Endothelial cell of umbilical vein (primary cell): ENCODE measurements around the gene IFNA10. TPM values are rescaled to one million over a fixed set of nuclear protein-coding genes. Genes with fewer than 3 reads are reported as not detected.
"Not testable (repeated sequence)": the region's sequence is repeated elsewhere in the genome, so short reads cannot be mapped to it uniquely, and the experiment has no call there.

Source experiments
- BruUV-seq: library from RNA; stranded (reverse); fragments of 400-500 nt; replicated peaks from 2 replicates; lab custom pipeline; 2021; lab: Mats Ljungman, UMichigan
- CTCF ChIA-PET: fragments of 300-600, 350-600 bp; sonication (Branson Sonifier 250); formaldehyde crosslinking; loops from one replicate; lab custom pipeline; 2021; ENCODE audit warnings: antibody characterized with exemption, inconsistent platforms; lab: Charles Lee
- POLR2A ChIA-PET: fragments of 300-600, 350-600 bp; sonication (Branson Sonifier 250); formaldehyde crosslinking; loops from one replicate; lab custom pipeline; 2021; ENCODE audit warnings: antibody characterized with exemption, inconsistent platforms; lab: Charles Lee
- DNase-seq: peaks from one replicate; pipeline ENCODE4 v3.0.0-alpha.2; 2011; ENCODE audit warnings: low read depth, low spot score
- FAIRE-seq: peaks from 2 replicates; lab custom pipeline; 2011; peaks lifted over from hg19 to GRCh38; lab: Jason Lieb, UNC
- H2AFZ ChIP-seq: 2 replicates; pipeline ENCODE4 v1.6.0; 2012; ENCODE audit warnings: low read depth, low read length, control low read depth, inconsistent platforms
- H3K27ac ChIP-seq: 2 replicates; pipeline ENCODE4 v1.5.1; 2011; ENCODE audit warnings: low read depth, mild to moderate bottlenecking, control low read depth, low read length, moderate library complexity; ENCODE audit not compliant: insufficient read depth
- H3K27me3 ChIP-seq, 2 experiments: 2 replicates each; pipeline versions ENCODE4 v1.6.0 to v1.6.1; 2011; ENCODE audit warnings: low read length in 2 of 2, mixed read lengths in 1 of 2; ENCODE audit not compliant: control insufficient read depth in 2 of 2, insufficient read depth in 2 of 2
- H3K36me3 ChIP-seq, 2 experiments: 2 replicates in 1 of 2; 3 replicates in 1 of 2; pipeline ENCODE4 v1.5.1; 2011; ENCODE audit warnings: low read length in 2 of 2, mild to moderate bottlenecking in 1 of 2, moderate library complexity in 1 of 2; ENCODE audit not compliant: control insufficient read depth in 2 of 2, insufficient read depth in 2 of 2; ENCODE audit errors: extremely low read depth in 1 of 2
- H3K4me1 ChIP-seq: 3 replicates; pipeline ENCODE4 v1.5.1; 2011; ENCODE audit warnings: mild to moderate bottlenecking, low read length; ENCODE audit not compliant: control insufficient read depth, insufficient read depth; ENCODE audit errors: extremely low read depth
- H3K4me2 ChIP-seq: 2 replicates; pipeline ENCODE4 v1.6.1; 2011; ENCODE audit warnings: low read length, control low read depth, mixed read lengths; ENCODE audit not compliant: insufficient read depth
- H3K4me3 ChIP-seq, 3 experiments: fragments of 200-600 bp in 1 of 3; sonication (generic), shearing (Covaris generic) in 1 of 3; replicated peaks in 1 of 3; 2 replicates each; pipeline ENCODE4 v1.5.1; 2011 to 2016; ENCODE audit warnings: control low read depth in 3 of 3, low read length in 3 of 3, mild to moderate bottlenecking in 2 of 3, inconsistent platforms in 1 of 3, low read depth in 1 of 3, moderate library complexity in 1 of 3; ENCODE audit not compliant: insufficient read depth in 1 of 3
- H3K79me2 ChIP-seq: 2 replicates; pipeline ENCODE4 v1.6.0; 2012; ENCODE audit warnings: low read length, inconsistent platforms; ENCODE audit not compliant: control insufficient read depth, insufficient read depth
- H3K9ac ChIP-seq: replicated peaks from 2 replicates; pipeline ENCODE3; 2011; ENCODE audit warnings: low read length, control low read depth; ENCODE audit not compliant: insufficient read depth; ENCODE audit errors: extremely low read depth
- H3K9me1 ChIP-seq: replicated peaks from 3 replicates; pipeline ENCODE4 v1.6.0; 2011; ENCODE audit warnings: mild to moderate bottlenecking, low read length; ENCODE audit not compliant: control insufficient read depth, insufficient read depth; ENCODE audit errors: extremely low read depth
- H3K9me3 ChIP-seq: replicated peaks from 2 replicates; pipeline ENCODE4 v1.5.1; 2012; ENCODE audit warnings: low read length, inconsistent platforms; ENCODE audit not compliant: control insufficient read depth, insufficient read depth
- H4K20me1 ChIP-seq: replicated peaks from 2 replicates; pipeline ENCODE3; 2011; ENCODE audit warnings: mild to moderate bottlenecking, low read length; ENCODE audit not compliant: control insufficient read depth, insufficient read depth; ENCODE audit errors: extremely low read depth
- CTCF ChIP-seq, 2 donors: IDR thresholded peaks; 1 replicate in 1 of 2; 2 replicates in 1 of 2; pipeline ENCODE4 v1.5.1; 2011; ENCODE audit warnings: low read length in 2 of 2, mild to moderate bottlenecking in 2 of 2, moderate library complexity in 2 of 2, control low read depth in 1 of 2, inconsistent platforms in 1 of 2, low read depth in 1 of 2; ENCODE audit not compliant: insufficient read depth in 1 of 2; ENCODE audit errors: extremely low read depth in 1 of 2
- dilution Hi-C: fragments of 300-500 bp; cut with MboI; formaldehyde crosslinking; loops from one replicate; pipeline ENCODE4 v1.15.0; 2019; ENCODE audit warnings: low sequenced_read_pairs; ENCODE audit not compliant: extremely low pct_ligation_motif_present
- intact Hi-C: fragments of 100-400 bp; cut with micrococcal nuclease; formaldehyde crosslinking; loops from one replicate; pipeline ENCODE4 v1.10.0; 2022
- polyA plus RNA-seq, 4 experiments: library from polyadenylated mRNA; depleted of rRNA in 3 of 4; stranded (reverse) in 3 of 4; unstranded in 1 of 4; fragments of >200 nt; gene quantifications; 2 replicates each; pipeline versions ENCODE4 v1.2.1 to v1.2.3, GENCODE V29; 2011 to 2012; ENCODE audit warnings: missing spikeins in 1 of 4
- total RNA-seq: library from RNA; stranded (reverse); gene quantifications from 2 replicates; pipeline ENCODE4 v1.2.3, GENCODE V29; 2021

Gene IFNA10
- total and polyA plus RNA-seq, 2 donors (not counting 3 experiments of a cell fraction or from before 2014, with no cell fraction given) = not detected

- H3K4me2 ChIP-seq = not testable (repeated sequence)
- FAIRE-seq = peak; percentile 87
Observed at GRCh38 chr9:21194867-21195776, 11.8 kb downstream of the IFNA10 start.

GRCh38 chr9:21187487-21187886 lies 19.5 kb downstream of the IFNA10 start, which contains the start of gene IFNA4:
Gene IFNA4, minus strand, starts transcription at chr9:21187587. Its CDS starts 56 bp downstream, at chr9:21187531.
- intact Hi-C loops, H3K27ac ChIP-seq, H3K9ac ChIP-seq, H3K4me1 ChIP-seq, CTCF ChIA-PET, H3K79me2 ChIP-seq, POLR2A ChIA-PET, FAIRE-seq, H3K36me3 ChIP-seq, DNase-seq, BruUV-seq, H3K4me3 ChIP-seq, H3K9me1 ChIP-seq, H2AFZ ChIP-seq, H3K27me3 ChIP-seq, H3K4me2 ChIP-seq, dilution Hi-C loops, H4K20me1 ChIP-seq, H3K9me3 ChIP-seq: not testable (repeated sequence)

More at GRCh38 chr9:21194867-21195776, 11.8 kb downstream of the IFNA10 start:
- H3K9ac ChIP-seq, H3K79me2 ChIP-seq, POLR2A ChIA-PET, H3K9me1 ChIP-seq, H3K27ac ChIP-seq, H2AFZ ChIP-seq, H3K27me3 ChIP-seq, dilution Hi-C loops, H4K20me1 ChIP-seq, BruUV-seq, H3K9me3 ChIP-seq, H3K4me1 ChIP-seq, H3K36me3 ChIP-seq, H3K4me3 ChIP-seq: not testable (repeated sequence)
- DNase-seq = peak; percentile 14
- intact Hi-C loops = loop anchor here (5.0 kb wide), 1 partner anchor 592 kb away; no protein-coding TSS in a partner anchor
- peak; percentile 33 to 55 for TF ChIP-seq CTCF (IDR thresholded peaks at IDR 0.05; ENCODE audit: extremely low read depth in 1 of 2, insufficient read depth in 1 of 2, low read depth in 1 of 2, low read length in 2 of 2)
- CTCF ChIA-PET = interaction anchor here (0.6 to 2.2 kb wide), 19 partner anchors 12 to 595 kb away, joined by 3 to 27 read pairs (median 5); partner anchors contain the start of gene IFNW1
